Retinal pigment epithelial cell (primary cell): ENCODE results near the gene MED4.

ENCODE experiments used
- DNase-seq: peaks from one replicate; pipeline ENCODE4 v3.0.0-alpha.2; 2010; ENCODE audit warnings: low read depth
- H3K4me3 ChIP-seq: 2 replicates; pipeline ENCODE4 v1.5.1; 2011; ENCODE audit warnings: mild to moderate bottlenecking, low read length, control low read depth, moderate library complexity
- CTCF ChIP-seq: conservative IDR thresholded peaks from 2 replicates; pipeline ENCODE4 v1.5.1; 2011; ENCODE audit warnings: low read depth, low read length, control low read depth, inconsistent platforms

MED4 gene

GRCh38 chr13:48055712-48056111 is 39.2 kb downstream of the MED4 start:
- no peak for TF ChIP-seq CTCF
- H3K4me3 ChIP-seq: no peak overlapping the region
- DNase-seq: no peak

- TF ChIP-seq CTCF: no peak
- no peak overlapping the region for H3K4me3 ChIP-seq
- DNase-seq: no peak
Measured at GRCh38 chr13:48054601-48055000, 40.3 kb downstream of the MED4 start.

GRCh38 chr13:48050550-48050949 is 44.4 kb downstream of the MED4 start:
- no peak for DNase-seq
- no peak for TF ChIP-seq CTCF
- no peak overlapping the region for H3K4me3 ChIP-seq

- no peak overlapping the region for H3K4me3 ChIP-seq
- no peak for DNase-seq
- TF ChIP-seq CTCF: no peak
Measured at GRCh38 chr13:48043789-48044503, 51.0 kb downstream of the MED4 start.

- DNase-seq: no peak
- no peak for TF ChIP-seq CTCF
- H3K4me3 ChIP-seq: no peak overlapping the region
Measured at GRCh38 chr13:48042894-48043293, 52.0 kb downstream of the MED4 start.

GRCh38 chr13:48040896-48041295 is 54.0 kb downstream of the MED4 start:
- H3K4me3 ChIP-seq: no peak overlapping the region
- DNase-seq: peak; percentile 16
- no peak for TF ChIP-seq CTCF

GRCh38 chr13:48040049-48040448 is 54.9 kb downstream of the MED4 start:
- no peak for DNase-seq
- H3K4me3 ChIP-seq: no peak overlapping the region
- TF ChIP-seq CTCF: no peak
